ENCODE measurements around the gene RNPEPL1.

RNPEPL1 gene

DNA sequence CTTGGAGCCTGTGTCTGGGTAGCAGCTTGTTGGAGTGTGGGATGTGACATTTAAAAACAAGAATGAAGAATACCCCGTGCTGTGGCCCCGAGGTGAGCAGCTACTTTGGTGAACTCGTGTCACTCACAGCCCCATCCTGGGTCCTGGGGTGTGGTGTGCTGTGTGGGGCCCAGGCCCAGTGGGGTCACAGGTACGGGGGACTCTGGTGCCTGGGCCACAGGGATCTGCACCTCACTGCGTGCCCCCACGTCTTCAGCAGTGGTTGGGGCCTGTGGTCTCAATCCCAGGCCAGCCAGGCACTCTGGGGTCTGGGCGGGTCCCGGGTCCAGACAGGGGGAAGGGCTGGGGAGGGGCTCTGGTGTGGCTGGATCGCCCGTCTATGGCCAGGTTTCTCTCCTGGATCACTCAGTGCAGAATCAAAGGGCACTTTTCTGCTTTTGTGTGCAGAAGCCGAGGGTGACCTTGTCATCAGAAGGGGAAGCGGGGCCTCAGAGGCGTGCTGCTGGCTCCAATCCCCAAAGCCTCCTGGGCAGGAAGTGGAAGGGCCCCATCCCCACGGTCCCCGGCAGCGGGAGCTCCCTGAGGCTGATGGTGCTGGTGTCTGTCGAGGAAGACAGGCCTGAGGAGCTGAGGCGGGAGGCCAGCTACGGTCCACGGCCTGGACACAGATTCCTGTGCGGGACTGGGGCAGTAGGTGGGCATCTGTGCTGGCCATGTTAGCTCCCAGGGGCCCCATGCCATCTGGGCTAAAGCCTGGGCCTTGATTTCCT lies 58.4 kb downstream of the RNPEPL1 start:
- peak in 1 of 5 experiments; percentile 47 for DNase-seq

DNA sequence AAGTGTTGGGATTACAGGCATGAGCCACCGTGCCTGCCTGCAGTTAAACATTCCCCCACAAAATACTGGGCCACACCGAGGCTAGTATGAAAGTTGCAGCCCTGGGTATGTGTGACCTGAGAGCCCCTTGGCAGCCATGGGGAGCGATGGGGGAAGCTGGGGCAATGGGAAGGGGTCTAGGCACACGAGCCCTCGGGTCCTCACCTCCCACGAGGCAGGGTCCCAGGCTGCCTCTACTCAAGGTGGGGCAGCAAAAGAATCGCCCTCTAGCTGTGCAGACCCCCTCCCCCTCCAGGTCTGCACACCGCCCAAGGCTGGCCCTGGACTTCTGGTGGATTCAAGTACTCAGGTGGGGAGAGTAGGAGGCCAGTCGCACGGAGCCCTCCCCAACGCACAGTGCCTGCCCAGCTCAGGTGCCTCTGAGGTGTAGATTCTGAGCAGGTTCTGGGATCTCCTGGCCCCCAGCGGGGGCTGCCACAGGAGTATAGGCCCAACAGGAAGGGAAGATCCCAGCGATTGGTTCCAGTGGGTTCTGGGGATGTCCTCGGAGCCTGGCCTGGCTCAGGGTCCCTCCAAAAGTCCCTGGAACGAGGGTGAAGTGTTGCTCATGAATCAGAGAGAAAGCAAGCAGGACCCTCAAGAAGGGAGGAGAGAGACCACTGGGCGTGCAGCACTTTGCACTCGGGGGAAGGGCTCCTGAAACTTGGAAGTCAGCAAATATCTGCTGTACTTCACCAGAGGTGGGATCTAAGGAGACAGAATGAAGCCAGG lies 59.6 kb downstream of the RNPEPL1 start:
- DNase-seq, result no peak

DNA sequence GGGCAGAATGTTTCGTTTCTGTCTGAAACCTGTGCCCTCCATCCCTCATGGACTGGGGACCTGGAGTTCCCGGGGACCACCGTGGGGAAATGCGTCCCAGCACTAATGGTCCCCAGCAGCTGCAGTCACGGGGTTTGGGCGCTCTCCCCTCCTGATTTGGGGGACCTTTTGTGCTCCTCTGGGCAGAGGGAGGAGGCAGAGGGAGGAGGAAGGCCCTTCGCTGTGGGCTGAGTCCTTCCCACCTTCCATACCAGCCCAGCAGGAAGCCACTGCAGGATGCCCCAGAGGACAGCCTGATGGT lies 60.2 kb downstream of the RNPEPL1 start:
- DNase-seq, result no peak

DNA sequence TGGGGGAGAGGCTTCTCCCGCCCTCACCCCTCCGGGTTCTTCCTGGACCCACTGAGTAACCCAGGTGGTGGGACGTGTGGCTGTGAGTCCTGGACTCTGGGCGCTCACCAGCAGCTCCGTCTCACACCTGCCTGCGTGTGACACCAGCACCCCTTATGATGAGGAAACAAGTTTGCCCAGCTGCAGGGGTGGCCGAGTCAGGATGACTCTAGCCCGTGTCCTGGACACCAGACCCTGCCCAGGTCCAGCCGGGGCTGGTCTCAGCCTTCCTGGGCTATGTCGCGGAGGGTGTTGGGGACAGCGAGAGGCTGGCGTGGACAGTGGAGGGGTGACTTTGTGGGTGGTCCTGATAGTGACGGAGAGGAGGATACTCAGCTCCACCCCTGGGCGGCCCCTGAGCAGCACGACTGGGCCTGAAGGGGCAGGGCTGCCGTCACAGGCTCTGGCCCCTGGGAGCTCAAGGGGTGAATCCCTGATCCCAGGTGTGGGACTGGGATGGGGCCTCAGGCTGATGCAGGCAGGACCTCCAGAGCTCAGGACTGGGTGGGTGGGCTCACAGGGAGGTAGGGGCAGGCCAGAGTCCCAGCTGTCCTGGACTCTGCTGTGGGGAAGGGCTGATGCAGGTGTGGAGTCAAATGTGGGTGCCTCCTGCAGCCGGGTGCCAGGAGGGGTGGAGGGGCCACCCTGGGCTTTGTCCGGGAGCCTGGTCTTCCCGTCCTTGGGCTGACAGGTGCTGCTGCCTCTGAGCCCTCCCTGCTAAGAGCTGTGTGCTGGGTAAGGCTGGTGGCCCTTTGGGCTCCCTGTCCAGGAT lies 60.7 kb downstream of the RNPEPL1 start:
- DNase-seq, result no peak

DNA sequence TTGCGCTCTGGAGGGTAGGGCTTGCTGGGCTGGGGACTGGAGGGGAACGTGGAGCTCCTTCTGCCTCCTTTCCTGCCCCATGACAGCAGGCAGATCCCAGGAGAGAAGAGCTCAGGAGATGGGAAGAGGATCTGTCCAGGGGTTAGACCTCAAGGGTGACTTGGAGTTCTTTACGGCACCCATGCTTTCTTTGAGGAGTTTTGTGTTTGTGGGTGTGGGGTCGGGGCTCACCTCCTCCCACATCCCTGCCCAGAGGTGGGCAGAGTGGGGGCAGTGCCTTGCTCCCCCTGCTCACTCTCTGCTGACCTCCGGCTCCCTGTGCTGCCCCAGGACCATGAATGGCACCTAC lies 61.3 kb downstream of the RNPEPL1 start:
- DNase-seq, result no peak

DNA sequence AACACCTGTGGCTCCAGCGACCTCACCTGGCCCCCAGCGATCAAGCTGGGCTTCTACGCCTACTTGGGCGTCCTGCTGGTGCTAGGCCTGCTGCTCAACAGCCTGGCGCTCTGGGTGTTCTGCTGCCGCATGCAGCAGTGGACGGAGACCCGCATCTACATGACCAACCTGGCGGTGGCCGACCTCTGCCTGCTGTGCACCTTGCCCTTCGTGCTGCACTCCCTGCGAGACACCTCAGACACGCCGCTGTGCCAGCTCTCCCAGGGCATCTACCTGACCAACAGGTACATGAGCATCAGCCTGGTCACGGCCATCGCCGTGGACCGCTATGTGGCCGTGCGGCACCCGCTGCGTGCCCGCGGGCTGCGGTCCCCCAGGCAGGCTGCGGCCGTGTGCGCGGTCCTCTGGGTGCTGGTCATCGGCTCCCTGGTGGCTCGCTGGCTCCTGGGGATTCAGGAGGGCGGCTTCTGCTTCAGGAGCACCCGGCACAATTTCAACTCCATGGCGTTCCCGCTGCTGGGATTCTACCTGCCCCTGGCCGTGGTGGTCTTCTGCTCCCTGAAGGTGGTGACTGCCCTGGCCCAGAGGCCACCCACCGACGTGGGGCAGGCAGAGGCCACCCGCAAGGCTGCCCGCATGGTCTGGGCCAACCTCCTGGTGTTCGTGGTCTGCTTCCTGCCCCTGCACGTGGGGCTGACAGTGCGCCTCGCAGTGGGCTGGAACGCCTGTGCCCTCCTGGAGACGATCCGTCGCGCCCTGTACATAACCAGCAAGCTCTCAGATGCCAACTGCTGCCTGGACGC lies 61.9 kb downstream of the RNPEPL1 start:
- DNase-seq, result no peak

All from T-helper 2 cell (primary cell).